IPS DF 19.7 (cell line): ENCODE data around the gene CELF3.

Experiments used
- DNase-seq: peaks from one replicate; pipeline ENCODE4 v3.0.0-alpha.2; 2013; ENCODE audit warnings: low read depth, low spot score

Gene CELF3

DNA sequence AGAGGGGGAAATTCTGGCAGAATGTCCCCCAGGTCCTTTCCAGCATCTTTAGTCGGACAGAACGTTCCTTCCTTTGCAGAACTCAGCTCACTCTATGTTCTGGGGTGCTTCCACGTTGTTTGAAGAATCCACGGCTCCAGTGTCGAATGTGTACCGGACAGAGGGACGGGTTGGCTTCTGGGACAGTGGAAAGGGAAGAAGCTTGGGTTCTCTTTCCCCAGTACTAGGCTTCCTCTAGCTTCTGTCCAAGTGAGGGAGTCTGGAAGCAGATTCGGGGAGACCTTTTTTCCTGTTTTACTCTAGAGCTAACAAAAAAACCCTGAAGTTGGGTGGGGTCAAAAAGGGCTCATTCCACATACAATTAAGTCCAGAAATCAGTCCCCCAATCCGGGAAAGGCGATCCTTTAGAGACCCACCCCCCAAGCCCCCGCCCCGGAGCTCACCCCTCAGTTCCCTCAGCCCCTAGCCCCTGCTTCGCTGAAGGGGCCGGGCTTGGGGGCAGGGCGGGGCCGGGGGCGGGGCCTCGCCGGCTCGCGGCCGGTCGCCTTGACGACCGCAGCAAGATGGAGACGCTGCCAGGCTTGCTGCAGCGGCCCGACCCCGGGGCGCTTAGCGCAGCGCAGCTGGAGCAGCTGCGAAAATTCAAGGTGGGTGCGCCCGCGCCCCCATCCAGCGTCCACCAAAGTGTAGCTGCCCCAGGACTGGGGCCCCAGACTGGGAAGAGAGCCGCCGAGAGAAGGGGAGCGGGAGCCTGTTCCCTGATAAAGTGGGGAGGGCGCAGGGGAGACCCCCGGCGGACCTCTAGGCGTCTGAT is 4.6 kb upstream of the CELF3 start, which contains the start of gene RIIAD1:
TSS of gene RIIAD1 (plus strand) at position 549 of the 814 bp plus-strand sequence. CDS start at position 564, 15 bp downstream.
- DNase-seq, result no peak

DNA sequence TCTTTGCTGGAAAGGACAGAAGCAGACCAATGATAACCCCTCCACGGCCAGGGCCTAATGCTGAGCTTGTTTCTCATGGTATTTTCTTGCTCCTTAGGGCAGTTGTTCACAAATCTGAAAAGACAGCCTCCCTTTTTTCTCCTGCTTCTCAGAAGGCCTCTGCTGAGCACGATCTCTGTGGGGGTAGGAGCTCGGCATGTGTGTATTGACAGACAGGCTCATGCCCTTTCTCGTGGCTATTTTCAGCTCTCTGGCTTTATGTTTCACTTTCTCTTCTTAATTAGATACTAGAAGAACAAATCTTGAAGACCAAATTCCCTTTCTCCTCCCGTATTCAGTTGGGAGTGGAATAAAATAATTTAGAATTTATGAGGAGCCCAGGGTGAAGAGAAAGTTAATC is 4.0 kb upstream of the CELF3 start:
- DNase-seq, result no peak

DNA sequence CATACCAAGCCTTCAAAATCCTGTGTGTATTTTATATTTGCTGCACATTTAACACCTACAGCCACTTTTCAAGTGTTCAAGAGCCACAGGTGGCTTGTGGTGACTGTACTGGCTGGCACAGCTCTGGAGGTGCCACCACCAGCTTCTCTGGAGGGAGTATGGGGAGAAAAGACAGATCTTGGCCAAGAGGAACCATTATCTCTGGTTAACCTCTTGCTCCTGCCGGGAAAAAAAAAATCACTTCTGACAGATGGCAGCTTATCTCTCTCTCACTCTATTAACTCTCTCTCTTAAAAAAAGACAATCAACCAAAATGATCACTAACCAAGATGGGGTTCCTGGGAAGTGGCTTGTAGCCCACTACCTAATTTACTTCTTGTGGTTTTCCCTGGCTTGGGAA is 3.5 kb upstream of the CELF3 start:
- no peak for DNase-seq

DNA sequence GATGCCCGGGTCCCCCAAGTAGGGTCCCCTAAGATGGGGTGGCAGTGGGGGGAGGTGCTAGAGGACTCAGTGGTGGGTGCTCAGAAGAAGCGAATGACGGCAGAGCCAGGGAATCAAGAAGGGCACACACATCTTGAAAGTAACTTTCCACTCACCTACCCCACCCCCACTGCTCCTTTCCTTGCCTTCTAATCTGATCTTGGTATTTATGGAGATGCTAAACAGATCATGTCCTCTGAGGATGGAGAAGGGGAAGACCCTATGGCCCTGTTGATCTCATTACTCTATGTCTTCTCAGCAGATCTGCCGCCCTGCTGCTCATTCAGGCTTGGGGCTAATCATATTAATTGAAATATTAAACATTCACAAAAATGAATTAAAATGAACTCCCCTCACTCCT is 2.1 kb upstream of the CELF3 start:
- no peak for DNase-seq

DNA sequence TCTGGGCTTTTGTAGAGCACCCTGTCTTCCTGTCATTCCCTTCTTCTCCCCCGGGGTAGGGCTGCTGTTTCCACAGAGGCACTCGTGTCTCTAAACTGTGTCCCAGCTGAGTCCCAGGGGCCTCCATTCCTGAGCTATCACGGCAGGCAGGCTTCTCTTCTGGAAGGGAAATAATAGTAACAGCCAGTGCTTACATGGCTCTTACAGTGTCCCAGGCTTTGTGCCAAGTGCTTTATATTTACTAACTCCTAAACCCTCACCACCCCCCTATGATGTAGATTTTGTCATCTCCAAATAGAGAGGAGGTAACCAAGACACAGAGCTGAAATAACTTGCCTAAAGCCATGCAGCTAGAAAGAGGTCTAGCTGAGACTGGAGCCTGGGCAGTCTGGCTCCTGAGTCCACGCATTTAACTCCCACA is 1.4 kb upstream of the CELF3 start:
- no peak for DNase-seq

GRCh38 chr1:151716405-151716762 is 219 bp downstream of the CELF3 start:
- DNase-seq, result no peak

DNA sequence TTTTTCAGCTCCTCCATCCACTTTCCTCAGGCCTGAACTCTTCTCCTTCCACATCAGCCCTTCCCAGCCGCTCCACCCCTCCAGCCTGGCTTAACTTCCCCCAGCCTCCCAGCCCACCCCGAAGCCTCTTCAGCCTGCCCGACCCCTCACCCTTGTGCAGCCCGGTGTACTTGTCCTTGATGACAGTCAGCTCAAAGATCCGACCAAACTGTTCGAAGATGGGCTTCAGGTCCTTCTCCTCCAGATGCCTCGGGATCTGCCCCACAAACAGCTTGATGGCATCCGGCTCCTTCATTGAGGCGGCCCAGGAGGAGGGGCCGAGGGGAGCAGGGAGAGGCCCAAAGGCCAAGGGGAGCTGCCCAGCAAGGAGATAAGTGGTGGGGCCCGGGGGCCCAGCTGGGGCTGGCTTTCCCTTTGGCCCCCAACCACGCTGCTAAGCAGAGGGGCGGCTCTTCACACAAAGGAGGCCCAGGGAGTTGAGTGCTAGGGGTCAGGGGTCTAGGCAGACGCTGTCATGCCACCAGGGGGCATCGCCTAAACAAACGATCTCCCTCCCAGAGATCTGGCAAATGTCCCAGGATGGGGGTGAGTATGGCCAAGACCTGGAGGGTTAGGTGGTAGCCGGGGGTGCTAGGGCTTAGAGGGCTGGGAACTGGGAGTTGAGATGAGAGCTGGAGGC is 738 bp downstream of the CELF3 start:
- DNase-seq, result no peak

DNA sequence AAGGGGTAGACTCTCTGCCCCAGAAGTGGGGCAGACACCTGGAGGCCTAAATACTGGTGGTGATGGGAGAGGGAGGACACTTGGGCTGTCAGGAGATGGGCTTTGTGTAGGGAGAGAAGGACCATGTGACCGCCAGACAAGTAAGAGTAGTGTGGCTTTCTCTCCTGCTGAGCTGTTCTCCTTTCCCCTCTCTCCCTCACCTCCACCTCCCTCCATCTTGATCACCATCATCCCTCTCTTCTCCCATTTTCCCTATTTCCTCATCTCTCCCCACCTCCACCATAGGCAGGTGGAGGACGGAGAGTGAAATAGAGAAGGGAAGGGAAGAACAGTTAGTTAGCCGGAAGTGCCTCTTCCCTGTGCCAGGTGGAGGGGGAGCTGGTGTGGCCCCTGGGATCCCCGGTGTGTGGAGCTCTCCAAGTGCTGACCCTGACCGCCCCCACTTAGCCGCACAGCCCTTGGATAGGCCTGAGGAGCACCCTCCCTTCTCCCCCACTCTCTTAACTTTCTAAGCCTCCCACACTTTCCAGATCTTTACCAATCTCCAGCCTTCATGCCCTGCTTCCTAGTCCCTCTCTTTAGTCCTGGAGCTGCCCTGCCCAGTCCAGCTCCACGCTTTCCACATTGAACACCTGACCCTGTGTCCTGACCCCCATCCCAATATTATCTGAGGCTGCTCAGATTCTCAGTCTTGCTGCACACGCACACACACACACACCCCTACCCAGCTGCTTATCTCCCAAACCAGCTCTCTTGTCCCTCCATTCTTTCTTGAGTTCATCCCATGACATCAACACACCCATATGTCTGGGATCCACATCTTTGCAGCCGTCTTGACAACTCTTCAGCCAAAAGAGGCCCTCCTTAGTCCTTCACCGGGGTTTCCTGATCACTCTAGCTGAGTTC is 1.5 kb downstream of the CELF3 start:
- DNase-seq, result no peak

DNA sequence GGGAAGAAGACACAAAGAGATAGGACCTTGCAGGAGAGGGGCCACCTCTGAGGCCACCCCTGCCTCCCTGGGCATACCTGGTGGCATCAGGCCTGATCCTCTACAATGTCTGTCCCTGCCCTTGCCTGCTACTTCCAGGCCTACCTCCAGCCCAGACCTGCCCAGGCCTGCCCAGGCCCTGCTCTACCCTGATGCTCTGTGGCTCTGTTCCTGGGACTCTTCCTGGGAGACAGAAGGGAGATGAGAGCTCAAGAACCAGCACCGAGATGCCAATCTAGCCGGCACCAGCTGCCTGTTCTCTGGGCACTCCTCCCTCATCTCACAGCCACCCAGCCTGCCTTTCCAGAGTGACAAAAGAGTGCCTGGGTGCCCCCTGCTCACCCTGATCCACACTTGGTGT is 2.7 kb downstream of the CELF3 start:
- DNase-seq, result no peak

GRCh38 chr1:151713044-151713443 is 3.6 kb downstream of the CELF3 start:
- no peak for DNase-seq

DNA sequence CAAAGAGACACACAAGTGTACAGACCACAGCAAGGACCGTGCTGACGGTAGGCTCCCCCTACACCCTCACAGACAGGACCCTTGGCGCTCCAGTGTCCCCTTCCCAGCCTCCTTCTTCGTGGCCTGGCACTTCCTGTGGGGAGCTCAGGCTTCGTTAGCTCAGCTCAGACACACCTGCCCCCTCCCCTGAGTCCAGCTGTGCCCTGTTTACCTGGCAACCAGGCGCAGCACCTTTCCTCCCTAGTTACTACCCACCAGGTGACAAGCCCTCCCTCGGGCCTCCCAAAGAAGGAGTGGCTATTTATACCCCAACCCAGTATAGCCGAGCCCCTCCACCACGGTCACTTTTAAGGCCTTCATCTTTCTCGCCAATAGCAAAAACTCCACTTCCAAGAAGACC is 4.7 kb downstream of the CELF3 start:
- DNase-seq, result no peak

DNA sequence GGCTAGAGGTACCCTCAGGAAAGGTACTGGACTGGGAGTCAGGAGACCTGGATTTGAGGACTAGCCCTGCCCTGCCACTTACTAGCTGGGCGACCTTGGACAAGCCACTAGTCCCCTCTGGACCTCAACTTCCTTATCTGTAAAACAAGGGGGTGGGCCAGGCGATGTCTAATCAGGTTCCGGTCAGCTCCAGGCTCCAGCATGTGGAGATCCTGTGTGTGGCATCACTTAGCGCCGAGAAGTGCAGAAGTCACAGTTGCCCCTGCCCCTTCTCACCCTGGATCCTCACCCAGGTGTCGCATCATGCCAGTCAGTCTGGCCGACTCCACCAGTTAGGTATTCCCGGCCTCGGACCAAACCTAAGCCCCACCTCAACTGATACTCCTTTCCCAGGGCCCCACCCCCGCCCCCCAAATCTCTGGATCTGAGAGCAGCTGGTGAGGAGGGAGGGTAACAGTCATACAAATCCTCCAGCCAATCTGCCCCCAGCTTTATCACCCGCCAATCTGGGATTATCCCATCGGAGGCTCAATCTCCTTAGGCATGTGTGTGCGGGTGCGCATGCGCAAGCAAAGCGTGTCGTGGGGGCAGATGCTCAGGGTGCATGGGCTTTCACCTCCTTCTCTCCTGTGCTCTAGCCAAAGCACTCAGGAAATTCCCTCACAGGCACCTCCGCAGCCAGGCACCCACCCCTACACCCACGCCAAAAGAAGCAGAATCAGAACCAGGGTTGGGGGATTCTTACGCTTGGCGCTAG is 5.4 kb downstream of the CELF3 start:
- DNase-seq, result no peak

DNA sequence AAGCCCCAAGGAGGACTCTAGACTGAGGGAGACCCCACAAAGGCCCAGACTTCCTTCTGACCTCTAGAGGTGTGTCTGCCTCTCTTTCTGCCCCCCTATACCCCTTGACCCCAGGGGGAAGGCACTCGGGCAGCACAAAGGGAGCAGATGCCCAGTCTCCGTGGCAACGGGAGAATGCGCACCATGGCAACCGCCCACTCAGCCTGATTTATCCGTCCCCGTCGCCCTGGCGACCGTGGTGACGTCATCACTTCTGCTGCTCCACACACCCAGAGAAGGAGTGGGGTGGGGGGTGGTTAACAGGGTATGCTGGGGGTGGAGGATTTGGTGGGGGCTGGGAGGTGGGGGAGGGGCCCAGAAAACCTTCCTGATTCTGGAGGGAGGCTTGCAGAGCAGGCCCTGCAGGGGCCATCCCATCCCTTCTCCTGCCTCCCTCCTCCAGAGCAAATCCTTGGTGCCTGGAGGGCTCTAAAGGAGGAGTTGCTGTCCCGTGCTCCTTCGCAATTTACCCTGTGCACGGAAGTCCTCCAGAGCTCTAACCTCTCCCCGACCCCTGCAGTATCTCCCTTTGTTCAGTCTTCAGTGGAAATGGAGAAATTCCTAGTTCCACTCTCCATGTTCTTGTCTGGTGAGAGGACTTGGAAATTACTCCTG is 6.3 kb downstream of the CELF3 start:
- no peak for DNase-seq

GRCh38 chr1:151708891-151709290 is 7.7 kb downstream of the CELF3 start:
- no peak for DNase-seq

GRCh38 chr1:151707541-151708065 is 9.0 kb downstream of the CELF3 start:
- no peak for DNase-seq

- no peak for DNase-seq
Measured at GRCh38 chr1:151706464-151707415, 9.9 kb downstream of the CELF3 start.

DNA sequence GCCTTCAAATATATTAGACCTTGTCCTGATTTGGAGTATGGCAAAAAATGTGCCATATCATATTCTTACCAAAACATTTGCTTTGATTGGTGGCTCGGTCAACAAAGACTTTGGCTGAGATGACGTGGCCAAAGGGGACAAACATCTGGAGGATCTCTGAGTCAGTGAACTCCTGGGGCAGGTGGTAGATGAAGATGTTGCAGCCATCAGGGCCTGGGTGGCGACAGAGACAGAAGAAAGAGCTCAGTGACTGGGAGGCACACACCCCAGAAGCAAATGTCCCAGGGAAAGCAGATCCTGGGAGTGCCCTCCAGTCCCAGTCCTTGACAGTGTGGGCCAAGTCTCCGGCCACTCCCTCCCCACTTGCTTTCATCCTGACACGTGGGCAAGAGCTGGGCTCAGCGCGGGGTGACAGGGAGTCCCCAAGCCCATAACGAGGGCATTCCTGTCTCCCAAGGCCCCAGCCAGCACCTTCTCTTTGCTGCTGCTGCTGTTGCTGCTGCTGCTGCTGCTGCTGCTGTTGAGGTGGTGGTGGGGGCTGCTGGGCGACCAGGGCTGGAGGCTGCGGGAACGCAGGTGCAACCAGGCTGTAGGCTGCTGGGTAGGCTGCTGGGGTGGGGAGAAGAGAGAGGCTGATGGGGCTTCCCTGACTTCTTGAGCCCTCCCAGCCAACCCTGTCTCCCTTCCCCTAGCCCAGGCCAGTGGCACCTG is 10.7 kb downstream of the CELF3 start:
- no peak for DNase-seq

DNA sequence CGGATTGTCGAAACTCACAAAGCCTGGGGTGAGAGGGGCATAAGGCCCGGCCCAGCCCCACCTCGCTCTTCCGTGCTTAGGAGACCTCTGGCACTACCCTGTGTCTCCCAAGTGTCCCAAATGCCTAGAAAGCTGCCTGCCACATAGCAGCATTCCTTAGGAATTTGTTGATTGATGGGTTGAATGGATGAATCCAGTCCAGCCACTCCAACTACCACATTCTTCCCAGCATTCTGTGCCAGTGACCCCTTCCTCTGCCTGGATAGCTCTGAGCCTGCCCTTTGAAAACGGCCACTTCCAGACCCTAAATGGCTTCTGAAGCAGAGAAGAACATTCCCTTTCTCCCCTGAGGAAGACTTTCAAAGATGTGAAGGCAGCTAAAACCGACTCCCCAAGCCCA is 11.5 kb downstream of the CELF3 start:
- DNase-seq, result no peak

DNA sequence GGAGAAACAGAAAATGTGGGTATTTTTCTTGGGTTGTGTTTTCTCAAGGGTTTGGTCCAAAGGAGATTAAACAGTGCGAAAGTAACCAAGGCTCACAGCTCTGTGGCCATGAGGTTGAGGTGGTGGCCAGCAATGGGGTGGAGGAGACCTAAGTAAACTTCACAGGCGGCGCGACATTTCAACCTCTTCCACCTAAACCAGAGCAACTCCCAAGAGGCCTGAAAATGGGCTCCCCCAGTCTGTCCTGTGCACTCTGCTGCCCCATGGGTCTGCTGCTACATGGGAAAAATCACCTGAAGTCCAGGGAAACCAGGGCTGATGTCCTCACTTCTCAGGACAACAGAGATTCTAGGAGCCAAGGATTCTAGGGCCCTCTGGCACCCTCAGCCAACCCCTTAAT is 12.4 kb downstream of the CELF3 start:
- no peak for DNase-seq
